IPS-18c (cell line): ENCODE data around the gene C1orf159.
"Not testable (repeated sequence)": the region's sequence is repeated elsewhere in the genome, so short reads cannot be mapped to it uniquely, and the experiment has no call there.

ENCODE experiments used
- H3K4me3 ChIP-seq: 2 replicates; pipeline ENCODE4 v1.7.0; 2013; ENCODE audit warnings: low read depth, mild to moderate bottlenecking, low read length, moderate library complexity; ENCODE audit not compliant: insufficient read depth
- H3K9me3 ChIP-seq: one replicate; pipeline ENCODE4 v1.6.1; 2013; ENCODE audit warnings: mild to moderate bottlenecking, low read length, moderate library complexity; ENCODE audit not compliant: control insufficient read depth, insufficient read depth

Gene C1orf159

DNA sequence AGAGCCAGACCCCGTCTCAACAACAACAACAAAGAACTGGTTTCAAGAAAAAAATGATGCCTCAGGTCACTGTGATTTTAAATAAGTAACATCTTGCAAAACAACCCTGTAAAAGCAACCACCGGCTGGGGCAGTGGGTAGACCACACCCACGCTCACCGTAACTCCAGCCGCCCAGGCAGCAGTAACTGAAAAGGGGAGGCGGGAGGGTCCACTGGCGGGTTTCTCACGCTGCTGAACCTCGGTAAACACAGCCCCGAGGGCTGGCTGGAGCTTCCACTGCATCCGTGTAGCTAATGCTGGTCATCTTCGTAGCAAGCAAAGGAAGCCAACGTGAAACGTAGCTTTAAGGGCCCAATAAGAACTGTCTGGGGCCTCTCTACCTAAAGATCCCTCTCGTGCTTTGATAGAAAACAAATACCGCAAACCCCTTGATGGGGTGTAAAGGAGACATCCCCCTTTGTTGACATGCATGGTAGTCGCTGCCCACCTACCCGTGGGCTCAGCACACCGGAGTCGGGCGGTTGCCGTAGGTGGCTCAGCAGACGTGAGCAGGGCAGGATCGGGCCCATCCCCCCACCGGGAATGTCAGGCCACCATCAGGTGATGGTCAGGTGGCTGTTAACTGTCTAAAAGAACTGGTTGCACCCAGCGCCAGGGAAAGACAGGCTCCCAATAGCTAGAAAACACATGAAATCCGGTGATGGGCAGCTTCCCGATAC is 4.2 kb downstream of the C1orf159 start:
- no peaks in the 10 kb centered on the region for H3K9me3 ChIP-seq
- H3K4me3 ChIP-seq = no peak overlapping the region

DNA sequence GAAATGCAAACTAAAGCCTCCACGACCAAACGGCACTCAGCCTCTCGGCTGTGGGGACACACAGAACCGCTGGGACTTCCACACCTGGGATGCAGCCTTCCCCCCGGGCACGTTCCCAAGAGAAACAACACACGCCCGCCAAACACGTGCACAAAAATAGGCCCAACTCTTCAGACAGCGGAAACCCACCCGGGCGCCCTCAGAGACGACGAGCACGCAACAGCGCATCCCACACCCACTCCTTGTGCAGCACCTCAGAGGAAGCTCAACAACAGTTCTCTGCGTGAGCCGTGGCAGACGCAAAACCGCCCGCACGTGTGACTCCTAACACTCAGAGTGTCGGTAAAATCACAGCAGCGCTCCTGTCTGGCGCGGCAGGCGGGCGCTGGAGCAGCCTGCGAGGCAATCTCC is 5.3 kb downstream of the C1orf159 start:
- H3K4me3 ChIP-seq = no peak overlapping the region
- no peaks in the 10 kb centered on the region for H3K9me3 ChIP-seq

DNA sequence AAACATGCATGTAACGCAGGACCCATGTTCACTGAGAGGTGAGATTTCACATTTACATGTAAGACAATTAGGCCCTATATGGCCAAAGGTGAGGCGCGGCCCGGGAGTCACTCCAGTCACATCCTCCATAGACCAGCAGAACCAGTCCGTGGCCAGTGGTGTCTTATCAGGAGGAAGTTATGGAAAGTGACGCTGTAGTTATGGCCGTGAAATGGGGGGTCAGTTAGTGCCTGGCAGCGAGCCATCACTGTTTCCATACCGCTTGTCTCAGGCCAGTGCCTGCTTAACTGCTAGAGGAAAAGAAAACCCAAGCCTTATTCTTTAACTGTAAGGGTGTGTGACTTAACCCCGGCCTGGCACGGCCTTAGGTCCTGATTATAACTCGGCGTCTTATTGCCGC is 6.1 kb downstream of the C1orf159 start:
- no peaks in the 10 kb centered on the region for H3K9me3 ChIP-seq
- no peak overlapping the region for H3K4me3 ChIP-seq

DNA sequence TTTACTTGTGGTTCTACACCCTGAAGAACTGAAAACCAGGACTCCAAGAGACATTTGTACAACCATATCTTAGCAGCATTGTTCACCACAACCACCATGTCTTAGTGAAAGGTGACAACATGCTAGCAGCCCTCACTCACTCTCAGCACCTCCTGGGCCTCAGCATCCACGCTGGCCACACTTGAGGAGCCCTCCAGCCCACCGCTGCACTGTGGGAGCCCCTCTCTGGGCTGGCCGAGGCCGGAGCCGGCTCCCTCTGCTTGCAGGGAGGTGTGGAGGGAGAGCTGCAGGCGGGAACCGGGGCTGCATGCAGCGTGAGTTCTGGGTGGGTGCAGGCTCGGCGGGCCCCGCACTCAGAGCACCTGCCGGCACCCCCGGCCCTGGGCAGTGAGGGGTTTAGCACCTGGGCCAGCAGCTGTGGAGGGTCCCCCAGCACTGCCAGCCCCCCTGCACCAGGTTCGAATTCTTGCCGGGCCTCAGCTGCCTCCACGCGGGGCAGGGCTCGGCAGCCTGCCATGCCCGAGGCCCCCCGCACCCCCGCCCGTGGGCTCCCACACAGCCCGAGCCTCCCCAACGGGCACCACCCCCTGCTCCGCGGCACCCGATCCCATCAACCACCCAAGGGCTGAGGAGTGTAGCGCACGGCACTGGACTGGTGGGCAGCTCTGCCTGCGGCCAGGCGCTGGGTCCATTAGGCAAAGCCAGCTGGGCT is 9.2 kb downstream of the C1orf159 start:
- Histone ChIP-seq H3K9me3 (no peaks in the 10 kb centered on the region), H3K4me3 (no peak overlapping the region)

- H3K4me3 ChIP-seq, H3K9me3 ChIP-seq: not testable (repeated sequence)
Observed at GRCh38 chr1:1104152-1104551, 11.7 kb downstream of the C1orf159 start.

GRCh38 chr1:1101503-1101902 is 14.4 kb downstream of the C1orf159 start:
- peaks cover 2% of the 10 kb centered on the region for H3K9me3 ChIP-seq
- H3K4me3 ChIP-seq = no peak overlapping the region

DNA sequence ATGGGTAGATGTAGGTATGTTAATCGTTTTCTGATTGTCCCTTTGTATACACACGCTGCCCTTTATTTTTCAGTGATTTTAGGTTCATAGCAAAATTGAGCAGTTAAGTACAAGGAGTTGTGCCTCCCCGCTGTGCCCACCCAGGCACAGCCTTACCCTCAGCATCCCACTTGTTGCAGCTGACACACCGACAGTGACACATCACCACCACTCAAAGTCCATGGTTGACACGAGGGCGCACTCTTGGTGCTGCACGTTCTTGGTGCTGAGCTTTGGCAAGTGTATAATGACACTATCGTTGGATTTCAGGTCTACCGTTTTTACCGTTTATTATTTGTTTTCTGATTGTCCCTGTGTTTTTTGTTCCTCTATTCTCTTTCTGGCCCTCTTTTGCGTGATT is 15.6 kb downstream of the C1orf159 start:
- H3K9me3 ChIP-seq = peaks cover 2% of the 10 kb centered on the region

DNA sequence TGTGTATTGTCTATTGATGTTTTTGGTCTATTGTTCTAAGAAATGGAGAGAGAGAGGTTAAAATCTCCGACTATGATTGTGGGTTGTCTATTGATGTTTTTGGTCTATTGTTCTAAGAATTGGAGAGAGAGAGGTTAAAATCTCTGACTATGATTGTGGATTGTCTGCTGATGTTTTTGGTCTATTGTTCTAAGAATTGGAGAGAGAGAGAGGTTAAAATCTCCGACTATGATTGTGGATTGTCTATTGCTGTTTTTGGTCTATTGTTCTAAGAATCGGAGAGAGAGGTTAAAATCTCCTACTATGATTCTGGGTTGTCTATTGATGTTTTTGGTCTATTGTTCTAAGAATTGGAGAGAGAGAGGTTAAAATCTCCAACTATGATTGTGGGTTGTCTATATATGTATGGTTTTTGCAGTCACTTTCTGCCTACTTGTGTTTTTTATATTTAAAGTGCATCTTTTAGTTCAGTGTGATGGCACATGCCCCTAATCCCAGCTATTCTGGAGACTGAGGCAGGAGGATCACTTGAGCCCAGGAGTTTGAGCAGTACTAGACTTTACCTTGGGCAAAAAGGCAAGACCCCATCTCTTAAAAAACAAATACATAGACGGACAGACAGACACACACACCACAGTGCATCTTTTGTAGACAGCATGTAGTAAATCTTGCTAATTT is 16.2 kb downstream of the C1orf159 start:
- peaks cover 2% of the 10 kb centered on the region for H3K9me3 ChIP-seq

More for the DNA sequence above, 15.6 kb downstream of the C1orf159 start:
- no peak overlapping the region for H3K4me3 ChIP-seq

DNA sequence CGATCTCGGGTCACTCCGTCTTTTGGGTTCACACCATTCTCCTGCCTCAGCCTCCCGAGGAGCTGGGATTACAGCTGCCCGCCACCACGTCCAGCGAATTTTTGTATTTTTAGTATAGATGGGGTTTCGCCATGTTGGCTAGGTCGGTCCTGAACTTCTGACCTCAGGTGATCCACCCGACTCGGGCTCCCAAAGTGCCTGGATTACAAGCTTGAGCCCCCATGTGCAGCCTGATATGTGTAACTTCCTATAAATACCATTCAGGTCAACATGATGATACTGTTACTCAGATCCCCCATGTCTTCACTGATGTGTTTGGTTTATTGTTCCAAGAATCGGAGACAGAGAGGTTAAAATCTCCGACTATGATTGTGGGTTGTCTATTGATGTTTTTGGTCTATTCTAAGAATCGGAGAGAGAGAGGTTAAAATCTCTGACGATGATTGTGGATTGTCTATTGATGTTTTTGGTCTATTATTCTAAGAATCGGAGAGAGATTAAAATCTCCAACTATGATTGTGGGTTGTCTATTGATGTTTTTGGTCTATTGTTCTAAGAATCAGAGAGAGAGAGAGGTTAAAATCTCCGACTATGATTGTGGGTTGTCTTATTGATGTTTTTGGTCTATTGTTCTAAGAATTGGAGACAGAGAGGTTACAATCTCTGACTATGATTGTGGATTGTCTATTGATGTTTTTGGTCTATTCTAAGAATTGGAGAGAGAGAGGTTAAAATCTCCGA is 17.0 kb downstream of the C1orf159 start:
- Histone ChIP-seq H3K4me3 (no peak overlapping the region), H3K9me3 (peaks cover 2% of the 10 kb centered on the region)

More for the DNA sequence above, 16.2 kb downstream of the C1orf159 start:
- no peak overlapping the region for H3K4me3 ChIP-seq

DNA sequence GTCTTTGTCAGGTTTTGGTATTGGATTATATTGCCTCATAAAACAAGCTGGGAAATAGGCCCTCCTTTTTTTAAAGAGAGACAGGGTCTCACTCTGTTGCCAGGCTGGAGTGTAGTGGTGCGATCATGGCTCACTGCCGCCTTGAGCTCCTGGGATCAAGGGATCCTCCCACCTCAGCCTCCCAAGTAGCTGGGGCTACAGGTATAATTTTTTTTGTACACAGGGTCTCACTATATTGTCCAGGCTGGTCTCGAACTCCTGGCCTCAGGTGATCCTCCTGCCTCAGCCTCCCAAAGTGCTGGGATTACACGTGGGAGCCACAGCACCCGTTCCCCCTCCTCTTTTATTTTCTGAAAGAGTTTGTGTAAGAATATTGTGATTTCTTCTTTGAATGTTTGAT is 19.8 kb downstream of the C1orf159 start:
- H3K9me3 ChIP-seq, H3K4me3 ChIP-seq: not testable (repeated sequence)

DNA sequence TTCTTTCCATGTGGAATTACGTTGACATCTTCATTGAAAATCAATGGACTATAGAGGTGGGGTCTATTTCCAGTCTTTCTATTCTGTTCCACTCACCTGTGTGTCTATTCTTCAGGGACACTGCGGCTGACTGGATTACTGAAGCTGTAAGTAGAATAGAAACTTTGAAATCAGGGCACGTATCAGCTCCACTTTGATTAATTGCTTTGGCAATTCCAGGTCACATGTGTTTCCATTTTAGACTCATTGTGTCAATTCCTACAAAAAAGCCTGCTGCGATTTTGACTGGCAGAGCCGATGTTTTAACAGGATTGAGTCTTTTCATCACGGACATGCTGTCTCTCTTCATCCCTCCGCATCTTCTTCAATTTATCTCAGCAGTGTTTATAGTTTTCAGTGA is 20.9 kb downstream of the C1orf159 start:
- no peak overlapping the region for H3K4me3 ChIP-seq
- H3K9me3 ChIP-seq = peaks cover 2% of the 10 kb centered on the region

- no peaks in the 10 kb centered on the region for H3K9me3 ChIP-seq
Observed at GRCh38 chr1:1093610-1093943, 22.3 kb downstream of the C1orf159 start.

DNA sequence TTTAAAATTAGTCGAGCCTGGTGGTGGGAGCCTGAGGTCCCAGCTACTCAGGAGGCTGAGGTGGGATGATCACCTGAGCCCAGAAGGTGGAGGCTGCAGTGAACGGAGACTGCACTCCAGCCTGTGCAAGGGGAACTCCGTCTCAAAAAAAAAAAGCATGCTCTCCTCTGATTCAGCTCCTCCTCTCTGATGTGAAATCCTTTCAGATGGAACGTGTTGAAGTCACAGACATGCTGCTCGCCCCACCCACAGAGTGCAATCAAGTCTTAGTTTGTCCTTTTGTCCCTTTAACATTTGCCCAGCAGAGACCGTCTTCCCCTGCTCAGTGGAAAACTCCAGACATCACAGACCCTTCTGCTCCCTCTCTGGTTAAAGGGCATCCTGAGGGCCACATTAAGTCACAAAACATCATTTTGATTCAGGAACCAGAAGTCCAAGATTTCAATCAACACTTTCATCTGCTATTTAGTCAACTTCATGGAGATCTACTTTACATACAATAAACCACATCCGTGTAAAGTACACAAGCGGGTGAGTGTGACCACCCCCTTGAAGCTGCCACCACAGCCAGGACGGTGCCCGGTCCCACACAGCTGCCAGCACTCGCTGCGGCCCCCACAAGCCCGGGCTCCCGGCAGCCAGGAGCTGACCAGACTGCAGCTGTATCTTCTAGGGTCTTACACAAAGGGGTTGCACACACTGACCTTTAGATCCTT is 22.8 kb downstream of the C1orf159 start:
- Histone ChIP-seq H3K4me3 (no peak overlapping the region), H3K9me3 (no peaks in the 10 kb centered on the region)

More at GRCh38 chr1:1093610-1093943, 22.3 kb downstream of the C1orf159 start:
- no peak overlapping the region for H3K4me3 ChIP-seq

- H3K4me3 ChIP-seq = no peak overlapping the region
- no peaks in the 10 kb centered on the region for H3K9me3 ChIP-seq
Observed at GRCh38 chr1:1092149-1092855, 23.6 kb downstream of the C1orf159 start.

DNA sequence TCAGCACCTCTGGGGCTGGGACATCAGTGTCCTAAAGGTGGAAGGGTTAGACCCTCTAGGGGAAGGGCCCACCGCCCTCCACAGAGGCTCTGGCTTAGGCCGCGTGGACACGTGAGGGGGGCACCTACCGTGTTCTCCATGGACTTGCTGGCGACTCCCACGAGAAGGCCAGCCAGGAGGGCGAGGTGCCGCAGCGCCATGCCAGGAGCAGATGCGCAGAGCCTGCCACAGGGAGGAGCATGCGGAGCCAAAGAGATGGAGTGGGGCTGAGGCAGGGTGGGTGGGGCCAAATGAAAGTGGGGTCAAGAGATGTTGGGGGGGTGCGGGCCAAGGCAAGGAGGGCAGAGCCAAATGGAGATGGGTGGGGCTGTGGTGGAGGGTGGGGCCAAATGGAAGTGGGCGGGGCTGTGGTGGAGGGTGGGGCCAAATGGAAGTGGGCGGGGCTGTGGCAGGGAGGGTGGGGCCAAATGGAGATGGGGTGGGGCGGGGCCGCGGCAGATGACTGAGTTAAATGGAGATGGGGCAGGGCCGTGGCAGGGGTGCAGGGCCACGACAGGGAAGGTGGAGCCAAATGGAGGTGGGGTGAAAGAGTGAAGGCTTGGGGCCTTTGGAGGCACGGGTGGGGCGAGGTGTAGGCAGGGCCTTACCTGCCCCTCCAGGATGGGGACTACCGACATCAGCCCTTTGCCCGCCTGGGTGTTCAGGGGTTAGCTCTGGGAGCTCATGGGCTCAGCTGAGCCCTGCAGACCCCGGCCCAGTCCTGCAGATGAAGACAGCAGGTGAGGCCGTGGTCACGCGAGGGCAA is 24.3 kb downstream of the C1orf159 start:
- H3K9me3 ChIP-seq = no peaks in the 10 kb centered on the region
- H3K4me3 ChIP-seq = no peak overlapping the region
